Tibial nerve (tissue), 4 donors: ENCODE data around the gene TEX2.

Source experiments
- CTCF ChIP-seq, 5 experiments: fragments of 200-600 bp in 3 of 5; fragments of 450-650 bp in 2 of 5; sonication (generic) in 3 of 5; IDR thresholded peaks; one replicate each; pipeline ENCODE4 v1.5.1; 2016 to 2019; ENCODE audit warnings: antibody characterized with exemption in 5 of 5, mild to moderate bottlenecking in 3 of 5, moderate library complexity in 2 of 5
- EP300 ChIP-seq, 2 donors: sonication (generic); formaldehyde crosslinking; IDR thresholded peaks; one replicate each; pipeline ENCODE4 v1.6.1; 2017; ENCODE audit warnings: antibody characterized with exemption in 2 of 2, mild to moderate bottlenecking in 1 of 2
- POLR2A ChIP-seq, 2 donors: fragments of 450-650 bp; IDR thresholded peaks; one replicate each; pipeline ENCODE4 v1.6.1; 2017; ENCODE audit warnings: antibody characterized with exemption in 2 of 2, mild to moderate bottlenecking in 2 of 2, moderate library complexity in 2 of 2

DNA sequence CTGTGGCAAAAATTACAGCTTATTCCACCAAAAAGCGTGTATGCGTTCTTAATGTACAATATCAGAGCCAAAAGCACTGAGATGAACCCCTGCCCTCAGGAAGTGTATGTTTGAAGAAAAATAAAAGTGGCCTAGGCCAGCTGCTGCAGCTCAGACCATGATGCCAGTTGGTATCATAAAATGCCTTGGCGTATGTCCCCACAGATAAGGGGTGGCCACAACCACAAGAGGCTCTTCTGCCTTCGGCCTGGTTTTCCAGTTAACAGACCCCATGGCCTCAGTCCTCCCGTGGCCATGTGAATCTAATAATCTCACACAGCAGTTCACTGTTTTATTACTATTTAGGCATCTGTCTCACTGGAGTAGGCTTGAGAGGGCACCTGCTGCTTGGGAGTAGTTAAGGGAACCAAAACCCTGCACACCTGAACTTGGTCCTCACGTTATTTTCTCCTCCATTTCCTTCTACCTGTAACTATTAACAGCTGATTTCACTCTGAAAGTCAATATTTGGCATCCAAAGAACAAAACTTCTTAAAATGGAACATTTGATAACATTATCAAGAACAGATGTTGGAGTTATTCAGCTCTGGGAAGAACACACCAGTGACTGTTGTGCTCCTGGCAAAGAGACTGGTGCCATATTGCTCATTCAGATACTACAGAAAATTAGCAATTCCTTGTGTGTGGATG is 98.3 kb downstream of the TEX2 start:
- TF ChIP-seq POLR2A (IDR thresholded peaks at IDR 0.05) (no peak), CTCF (IDR thresholded peaks at IDR 0.05) (no peak), EP300 (IDR thresholded peaks at IDR 0.05) (no peak)
